Loucy (cell line): ENCODE results near the gene HEXD.

Experiments used
- EZH2phosphoT487 ChIP-seq: fragments of 200-600 bp; IDR thresholded peaks from 2 replicates; pipeline ENCODE4 v1.6.1; 2018; ENCODE audit warnings: antibody characterized with exemption, mild to moderate bottlenecking, moderate library complexity, borderline replicate concordance
- TF ChIP-seq, protein P1 (sequence below): fragments of 200-600 bp; sonication (generic); conservative IDR thresholded peaks from 2 replicates; pipeline ENCODE4 v1.5.1; 2014; ENCODE audit warnings: mild to moderate bottlenecking, antibody characterized with exemption, low read length

DNA sequence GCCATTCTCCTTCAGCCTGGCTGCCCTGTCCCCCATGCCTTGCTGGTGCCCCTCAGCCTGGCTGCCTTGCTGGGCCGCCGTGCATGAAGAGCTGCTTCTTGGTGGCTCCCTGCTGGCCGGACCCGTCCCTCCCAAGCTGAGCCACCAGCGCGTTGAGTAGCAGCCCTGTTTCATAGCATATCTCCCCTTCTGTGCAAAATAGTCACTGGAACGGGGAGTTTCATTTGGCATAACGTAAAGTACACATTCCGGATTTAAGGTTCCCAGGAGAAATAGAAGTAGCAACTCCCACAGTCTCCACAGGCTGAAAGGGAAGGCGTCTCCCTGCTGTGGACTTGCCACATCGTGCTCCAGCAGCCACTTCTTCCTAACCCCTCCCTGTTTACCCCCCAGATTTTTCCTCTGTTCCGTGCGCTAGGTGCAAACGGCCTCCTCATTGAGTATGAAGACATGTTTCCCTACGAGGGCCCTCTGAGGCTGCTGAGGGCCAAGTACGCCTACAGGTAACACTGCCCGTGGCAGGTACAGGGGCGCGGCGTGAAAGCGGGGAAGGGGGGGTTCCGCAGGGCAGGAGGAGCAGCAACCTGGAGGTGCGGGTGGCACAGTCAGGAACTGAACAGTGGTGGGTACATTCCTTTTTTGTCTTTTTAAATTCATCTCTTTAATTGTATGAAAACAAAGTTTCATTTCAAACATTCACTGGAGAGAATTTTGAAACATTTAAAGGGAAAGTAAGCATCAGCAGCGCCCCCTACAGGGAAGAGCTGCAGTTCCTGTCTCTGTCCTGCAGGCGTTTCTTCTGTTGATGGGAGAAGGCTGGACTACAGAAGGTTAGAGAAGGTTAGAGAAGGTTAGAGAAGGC lies 6.1 kb downstream of the HEXD start:
- TF ChIP-seq, protein P1, sequence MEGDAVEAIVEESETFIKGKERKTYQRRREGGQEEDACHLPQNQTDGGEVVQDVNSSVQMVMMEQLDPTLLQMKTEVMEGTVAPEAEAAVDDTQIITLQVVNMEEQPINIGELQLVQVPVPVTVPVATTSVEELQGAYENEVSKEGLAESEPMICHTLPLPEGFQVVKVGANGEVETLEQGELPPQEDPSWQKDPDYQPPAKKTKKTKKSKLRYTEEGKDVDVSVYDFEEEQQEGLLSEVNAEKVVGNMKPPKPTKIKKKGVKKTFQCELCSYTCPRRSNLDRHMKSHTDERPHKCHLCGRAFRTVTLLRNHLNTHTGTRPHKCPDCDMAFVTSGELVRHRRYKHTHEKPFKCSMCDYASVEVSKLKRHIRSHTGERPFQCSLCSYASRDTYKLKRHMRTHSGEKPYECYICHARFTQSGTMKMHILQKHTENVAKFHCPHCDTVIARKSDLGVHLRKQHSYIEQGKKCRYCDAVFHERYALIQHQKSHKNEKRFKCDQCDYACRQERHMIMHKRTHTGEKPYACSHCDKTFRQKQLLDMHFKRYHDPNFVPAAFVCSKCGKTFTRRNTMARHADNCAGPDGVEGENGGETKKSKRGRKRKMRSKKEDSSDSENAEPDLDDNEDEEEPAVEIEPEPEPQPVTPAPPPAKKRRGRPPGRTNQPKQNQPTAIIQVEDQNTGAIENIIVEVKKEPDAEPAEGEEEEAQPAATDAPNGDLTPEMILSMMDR, result peak; percentile 96
- no peak for TF ChIP-seq EZH2phosphoT487
